HUES64 (cell line): ENCODE results near the gene PCSK9.

Experiments used
- H3K27ac ChIP-seq: 2 replicates; pipeline ENCODE4 v1.7.0; 2013; ENCODE audit warnings: low read depth, low read length, inconsistent platforms
- H3K27me3 ChIP-seq: 2 replicates; pipeline ENCODE4 v1.6.1; 2013; ENCODE audit warnings: mild to moderate bottlenecking, low read length; ENCODE audit not compliant: insufficient read depth
- H3K36me3 ChIP-seq: 2 replicates; pipeline ENCODE4 v1.6.1; 2013; ENCODE audit warnings: mild to moderate bottlenecking, low read length; ENCODE audit not compliant: insufficient read depth
- H3K4me1 ChIP-seq: 2 replicates; pipeline ENCODE4 v1.6.1; 2013; ENCODE audit warnings: mild to moderate bottlenecking, low read length, moderate library complexity; ENCODE audit not compliant: insufficient read depth
- H3K4me3 ChIP-seq: 2 replicates; pipeline ENCODE4 v1.5.1; 2013; ENCODE audit warnings: mild to moderate bottlenecking, low read length, moderate library complexity
- H3K9ac ChIP-seq: 2 replicates; pipeline ENCODE4 v1.6.1; 2013; ENCODE audit warnings: mild to moderate bottlenecking, low read depth, low read length
- H3K9me3 ChIP-seq: 2 replicates; pipeline ENCODE4 v1.6.1; 2013; ENCODE audit warnings: low read depth, low read length; ENCODE audit not compliant: insufficient read depth
- WGBS: fragments of 150-250, 120-280 bp; methylation state at CpG from one replicate; pipeline ENCODE4 v1.1.7; 2013; ENCODE audit warnings: missing lambda C conversion rate; 5-methylcytosine and 5-hydroxymethylcytosine counted together

PCSK9 gene

GRCh38 chr1:55053265-55053954 lies 14.1 kb downstream of the PCSK9 start:
- no peaks in the 10 kb centered on the region for H3K4me1 ChIP-seq

GRCh38 chr1:55054396-55054795 lies 15.0 kb downstream of the PCSK9 start:
- H3K27ac ChIP-seq = no peak overlapping the region
- no peaks in the 10 kb centered on the region for H3K4me1 ChIP-seq
- no peaks in the 10 kb centered on the region for H3K27me3 ChIP-seq
- WGBS = 95% methylated on average over 5 of the region's 5 CpGs
- H3K4me3 ChIP-seq = no peak overlapping the region
- peaks cover 5% of the 10 kb centered on the region for H3K36me3 ChIP-seq
- H3K9me3 ChIP-seq = no peaks in the 10 kb centered on the region
- no peak overlapping the region for H3K9ac ChIP-seq

More at GRCh38 chr1:55053265-55053954, 14.1 kb downstream of the PCSK9 start:
- peaks cover 5% of the 10 kb centered on the region for H3K36me3 ChIP-seq
- H3K4me3 ChIP-seq = no peak overlapping the region
- no peaks in the 10 kb centered on the region for H3K27me3 ChIP-seq
- H3K27ac ChIP-seq = no peak overlapping the region
- no peaks in the 10 kb centered on the region for H3K9me3 ChIP-seq
- 79% methylated on average over 7 of the region's 7 CpGs for WGBS
- H3K9ac ChIP-seq = no peak overlapping the region

GRCh38 chr1:55055084-55055882 lies 15.9 kb downstream of the PCSK9 start:
- Histone ChIP-seq H3K27me3 (no peaks in the 10 kb centered on the region), H3K9ac (no peak overlapping the region), H3K36me3 (peaks cover 5% of the 10 kb centered on the region), H3K4me3 (no peak overlapping the region), H3K9me3 (no peaks in the 10 kb centered on the region), H3K4me1 (no peaks in the 10 kb centered on the region), H3K27ac (no peak overlapping the region)
- 90% methylated on average over 12 of the region's 12 CpGs for WGBS

- WGBS = 92% methylated on average over 42 of the region's 42 CpGs
- Histone ChIP-seq H3K4me1 (no peaks in the 10 kb centered on the region), H3K4me3 (no peak overlapping the region), H3K36me3 (peaks cover 5% of the 10 kb centered on the region), H3K27me3 (no peaks in the 10 kb centered on the region), H3K9ac (no peak overlapping the region), H3K27ac (no peak overlapping the region), H3K9me3 (no peaks in the 10 kb centered on the region)
Observed at GRCh38 chr1:55055951-55056631, 16.7 kb downstream of the PCSK9 start.

- 95% methylated on average over 20 of the region's 20 CpGs for WGBS
- no peaks in the 10 kb centered on the region for H3K4me1 ChIP-seq
- H3K36me3 ChIP-seq = peaks cover 5% of the 10 kb centered on the region
- H3K9ac ChIP-seq = no peak overlapping the region
- H3K9me3 ChIP-seq = no peaks in the 10 kb centered on the region
- no peak overlapping the region for H3K27ac ChIP-seq
- no peak overlapping the region for H3K4me3 ChIP-seq
- H3K27me3 ChIP-seq = no peaks in the 10 kb centered on the region
Observed at GRCh38 chr1:55056632-55056992, 17.3 kb downstream of the PCSK9 start.

GRCh38 chr1:55057270-55057955 lies 18.1 kb downstream of the PCSK9 start:
- no peak overlapping the region for H3K9ac ChIP-seq
- no peak overlapping the region for H3K4me3 ChIP-seq
- H3K4me1 ChIP-seq = no peaks in the 10 kb centered on the region
- H3K27ac ChIP-seq = no peak overlapping the region
- H3K9me3 ChIP-seq = no peaks in the 10 kb centered on the region
- no peaks in the 10 kb centered on the region for H3K27me3 ChIP-seq
- H3K36me3 ChIP-seq = peaks cover under 1% of the 10 kb centered on the region; the same call in 1 of the 2 replicates
- 92% methylated on average over 15 of the region's 15 CpGs for WGBS

- no peaks in the 10 kb centered on the region for H3K4me1 ChIP-seq
- H3K36me3 ChIP-seq = no peaks in the 10 kb centered on the region
- WGBS = 91% methylated on average over 6 of the region's 6 CpGs
- no peaks in the 10 kb centered on the region for H3K27me3 ChIP-seq
- H3K4me3 ChIP-seq = no peak overlapping the region
- H3K9me3 ChIP-seq = no peaks in the 10 kb centered on the region
- H3K9ac ChIP-seq = no peak overlapping the region
- H3K27ac ChIP-seq = no peak overlapping the region
Observed at GRCh38 chr1:55057956-55058298, 18.6 kb downstream of the PCSK9 start.

- Histone ChIP-seq H3K9me3 (no peaks in the 10 kb centered on the region), H3K9ac (no peak overlapping the region), H3K36me3 (no peaks in the 10 kb centered on the region), H3K4me3 (no peak overlapping the region), H3K4me1 (no peaks in the 10 kb centered on the region), H3K27ac (no peak overlapping the region), H3K27me3 (no peaks in the 10 kb centered on the region)
- WGBS = 89% methylated on average over 14 of the region's 14 CpGs
Observed at GRCh38 chr1:55059302-55060132, 20.2 kb downstream of the PCSK9 start.

GRCh38 chr1:55060133-55060999 lies 21.0 kb downstream of the PCSK9 start:
- H3K9ac ChIP-seq = no peak overlapping the region
- H3K4me1 ChIP-seq = no peaks in the 10 kb centered on the region
- no peaks in the 10 kb centered on the region for H3K27me3 ChIP-seq
- H3K9me3 ChIP-seq = no peaks in the 10 kb centered on the region
- 96% methylated on average over 14 of the region's 14 CpGs for WGBS
- H3K36me3 ChIP-seq = 0 out of 2 replicates have a peak, but pooled peaks cover 2% of the 10 kb centered on the region
- H3K4me3 ChIP-seq = no peak overlapping the region
- H3K27ac ChIP-seq = no peak overlapping the region
